Measurements from ENCODE around the gene OXA1L. TPM values are rescaled to one million over a fixed set of nuclear protein-coding genes. Genes with fewer than 3 reads are reported as not detected.

The OXA1L gene
- total and polyA plus RNA-seq, 2 of the 13 experiments (the other 11 are each of a cell fraction or from before 2014, with no cell fraction given) = 230 to 589 TPM

GRCh38 chr14:22821193-22822015, 54.9 kb downstream of the OXA1L start (continued):
- TF ChIP-seq DZIP1 (CRISPR knock-in tag; IDR thresholded peaks at IDR 0.05) = peak; percentile 34; the same call in 1 of the 2 replicates
- TF ChIP-seq ZNF230 (CRISPR knock-in tag; IDR thresholded peaks at IDR 0.05) = peak; percentile 93; the same call in 1 of the 2 replicates
- no peak for TF ChIP-seq MBD4 (IDR thresholded peaks at IDR 0.05; ENCODE audit: borderline replicate concordance, low read length)
- TF ChIP-seq DRAP1 (CRISPR knock-in tag; IDR thresholded peaks at IDR 0.05) = peak; percentile 55
- peak; percentile 95 for TF ChIP-seq HBP1 (CRISPR knock-in tag; IDR thresholded peaks at IDR 0.05; ENCODE audit: low read depth)
- TF ChIP-seq ZNF761 (CRISPR knock-in tag; conservative IDR thresholded peaks at IDR 0.05) = peak; percentile 76; the same call in 1 of the 2 replicates
- peak; percentile 81; the same call in 1 of the 2 replicates for TF ChIP-seq ZBTB33 (CRISPR knock-in tag; IDR thresholded peaks at IDR 0.05)
- peak; percentile 90; the same call in 1 of the 2 replicates for TF ChIP-seq ZNF772 (CRISPR knock-in tag; IDR thresholded peaks at IDR 0.05)
- TF ChIP-seq ZNF274 (CRISPR knock-in tag; IDR thresholded peaks at IDR 0.05) = peak; percentile 97
- no peak for TF ChIP-seq HNF4G (IDR thresholded peaks at IDR 0.05; ENCODE audit: borderline replicate concordance, low read depth, low read length)
- TF ChIP-seq HNF4G (CRISPR knock-in tag; IDR thresholded peaks at IDR 0.05; ENCODE audit: borderline replicate concordance, low read depth) = no peak
- no peak for TF ChIP-seq TCF7 (IDR thresholded peaks at IDR 0.05; ENCODE audit: low read depth)
- TF ChIP-seq SIN3B (IDR thresholded peaks at IDR 0.05; ENCODE audit: low read length) = no peak
- TF ChIP-seq ZNF766 (CRISPR knock-in tag; IDR thresholded peaks at IDR 0.05; ENCODE audit: borderline replicate concordance) = peak; percentile 52; the same call in 1 of the 2 replicates
- TF ChIP-seq ZNF883 (CRISPR knock-in tag; IDR thresholded peaks at IDR 0.05; ENCODE audit: not compliant biosample characterization) = peak; percentile 66
- no peak for TF ChIP-seq SP2 (CRISPR knock-in tag; IDR thresholded peaks at IDR 0.05)
- 0 out of 2 replicates have a peak, but pooled peaks have one; percentile 7 for TF ChIP-seq HNF1A (IDR thresholded peaks at IDR 0.05; ENCODE audit: low read depth)
- peak; percentile 68; the same call in 1 of the 2 replicates for TF ChIP-seq HNF1A (CRISPR knock-in tag; IDR thresholded peaks at IDR 0.05; ENCODE audit: borderline replicate concordance)

Data from HepG2 (cell line).